Panc1 (cell line): ENCODE results near the gene VPS18. TPM values are rescaled to one million over a fixed set of nuclear protein-coding genes. Genes with fewer than 3 reads are reported as not detected.
A peak's percentile ranks its signal among the peaks of the same experiment; 100 is the strongest.

Source experiments
- ATAC-seq: fragments of 200-7000 bp; cut with Tn5 transposase; 2 replicates; pipeline ENCODE4 v1.9.1; 2020; ENCODE audit warnings: mild to moderate bottlenecking, moderate library complexity
- Bru-seq: library from RNA; stranded (reverse); fragments of 400-500 nt; gene quantifications from one replicate; lab custom pipeline; 2021; lab: Mats Ljungman, UMichigan
- BruChase-seq, 2 experiments: library from RNA; stranded (reverse); fragments of 400-500 nt; gene quantifications; one replicate each; lab custom pipeline; 2021; lab: Mats Ljungman, UMichigan
- BruUV-seq: library from RNA; stranded (reverse); fragments of 400-500 nt; replicated peaks from 2 replicates; lab custom pipeline; 2021; lab: Mats Ljungman, UMichigan
- CTCF ChIA-PET: fragments of 300-600 bp; sonication (Branson Sonifier 250); formaldehyde crosslinking; loops from one replicate; lab custom pipeline; 2022; ENCODE audit warnings: antibody characterized with exemption; lab: Charles Lee
- POLR2A ChIA-PET: fragments of 300-600 bp; sonication (Branson Sonifier 250); formaldehyde crosslinking; loops from one replicate; lab custom pipeline; 2022; ENCODE audit warnings: antibody characterized with exemption; lab: Charles Lee
- DNase-seq: peaks from one replicate; pipeline ENCODE4 v3.0.0-alpha.2; 2010; ENCODE audit warnings: low read depth, low spot score
- H3K27ac ChIP-seq: 2 replicates; pipeline ENCODE4 v1.5.1; 2011; ENCODE audit warnings: mild to moderate bottlenecking, low read length, inconsistent platforms
- H3K27me3 ChIP-seq: fragments of 200-500 bp; sonication (Bioruptor generic); 2 replicates; pipeline ENCODE4 v1.6.0; 2014; ENCODE audit warnings: low read length, inconsistent platforms; ENCODE audit not compliant: control insufficient read depth, insufficient read depth
- H3K36me3 ChIP-seq: fragments of 200-500 bp; sonication (Bioruptor generic); 2 replicates; pipeline ENCODE4 v1.5.1; 2014; ENCODE audit warnings: inconsistent platforms, mild to moderate bottlenecking, low read length, moderate library complexity; ENCODE audit not compliant: control insufficient read depth, insufficient read depth
- H3K4me1 ChIP-seq: 2 replicates; pipeline ENCODE4 v1.5.1; 2011; ENCODE audit warnings: inconsistent platforms, mild to moderate bottlenecking, low read length, moderate library complexity; ENCODE audit not compliant: control insufficient read depth, insufficient read depth
- H3K4me3 ChIP-seq, 2 experiments: 2 replicates each; pipeline ENCODE4 v1.5.1; 2011 to 2012; ENCODE audit warnings: low read depth in 2 of 2, low read length in 2 of 2, mild to moderate bottlenecking in 2 of 2, inconsistent platforms in 1 of 2, moderate library complexity in 1 of 2
- H3K9me3 ChIP-seq: fragments of 200-500 bp; sonication (Bioruptor generic); 2 replicates; pipeline ENCODE4 v1.5.1; 2014; ENCODE audit warnings: low read depth, mild to moderate bottlenecking, inconsistent platforms, low read length, moderate library complexity; ENCODE audit not compliant: control insufficient read depth, insufficient read depth
- CTCF ChIP-seq: fragments of 450-650 bp; IDR thresholded peaks from 2 replicates; pipeline ENCODE4 v1.5.1; 2017; ENCODE audit warnings: mild to moderate bottlenecking
- POLR2AphosphoS5 ChIP-seq: IDR thresholded peaks from 2 replicates; pipeline ENCODE4 v1.6.1; 2012; ENCODE audit warnings: mild to moderate bottlenecking, low read depth, low read length, moderate library complexity
- REST ChIP-seq, 2 experiments: IDR thresholded peaks; 2 replicates each; pipeline ENCODE4 v1.6.1; 2011 to 2012; ENCODE audit warnings: low read depth in 2 of 2, control low read depth in 1 of 2, low read length in 1 of 2, mild to moderate bottlenecking in 1 of 2, moderate library complexity in 1 of 2; ENCODE audit not compliant: insufficient read depth in 1 of 2
- SIN3A ChIP-seq: IDR thresholded peaks from 2 replicates; pipeline ENCODE4 v1.6.1; 2012; ENCODE audit warnings: low read depth, mild to moderate bottlenecking, low read length, moderate library complexity, borderline replicate concordance; ENCODE audit not compliant: insufficient read depth
- TCF7L2 ChIP-seq: IDR thresholded peaks from 2 replicates; pipeline ENCODE4 v1.6.1; 2011; ENCODE audit warnings: mild to moderate bottlenecking, low read depth, low read length, inconsistent platforms
- in situ Hi-C: cut with HindIII; loops from 2 replicates; pipeline ENCODE4 v1.10.0; 2016; ENCODE audit warnings: low sequenced_read_pairs, low pct_unique_long_range_greater_than_20kb
- intact Hi-C: fragments of 100-400 bp; cut with micrococcal nuclease; formaldehyde crosslinking; loops from one replicate; pipeline ENCODE4 v1.10.0; 2022; ENCODE audit not compliant: unreplicated experiment
- long read RNA-seq: library from polyadenylated mRNA; unstranded; transcript quantifications from one replicate; pipeline ENCODE4 v2.0.0, GENCODE V29; 2021; ENCODE audit not compliant: unreplicated experiment
- polyA plus RNA-seq: library from polyadenylated mRNA; unstranded; fragments of >200 nt; gene quantifications from one replicate; pipeline ENCODE4 v1.2.1, GENCODE V29; 2012; ENCODE audit warnings: missing spikeins; ENCODE audit not compliant: insufficient read length
- total RNA-seq: library from RNA; stranded (reverse); gene quantifications from one replicate; pipeline ENCODE4 v1.2.1, GENCODE V29; 2021; ENCODE audit not compliant: unreplicated experiment

VPS18 gene
- total RNA-seq (46.7 TPM), Bru-seq, nascent RNA (percentile 75 among the genes with signal in this experiment), BruChase-seq, experiment 1, labeled RNA remaining after a 2-hour chase (percentile 93 among the genes with signal in this experiment), BruChase-seq, experiment 2, labeled RNA remaining after a 6-hour chase (percentile 78 among the genes with signal in this experiment)
- 43.1 TPM for polyA plus RNA-seq
- long read RNA-seq, transcript VPS18-201 (5 exons, 3,895 nt), result major isoform, 40 of 108 reads
- long read RNA-seq, partial matches to known transcripts, result 50 of 108 reads
- long read RNA-seq, other reads (novel, unspliced or antisense), result 16 of 108 reads

- DNase-seq (peak; percentile 82), ATAC-seq (peak; percentile 97)
- Histone ChIP-seq H3K27me3 (no peaks in the 10 kb centered on the region), H3K27ac (peak within 1 kb of the TSS; percentile 90), H3K9me3 (no peaks in the 10 kb centered on the region), H3K4me3 (peak within 1 kb of the TSS; percentile 94 to 97), H3K36me3 (peaks cover 5% of the 10 kb centered on the region), H3K4me1 (peaks cover 9% of the 10 kb centered on the region)
- intact Hi-C loops (loop anchor here (2.0 kb wide), 1 partner anchor 35 kb away; no protein-coding TSS in a partner anchor), in situ Hi-C loops (no loop called here)
- ChIA-PET CTCF (interaction anchor here (0.6 to 2.7 kb wide), 8 partner anchors 9 to 155 kb away, joined by 3 to 65 read pairs (median 6); partner anchors contain the start of gene RHOV), POLR2A (interaction anchor here (0.6 to 0.8 kb wide), 2 partner anchors 36 to 322 kb away, joined by 5 to 17 read pairs; no protein-coding TSS in a partner anchor)
- no TSS peak for BruUV-seq
- TF ChIP-seq CTCF (peak; percentile 97), SIN3A (peak; percentile 95; the same call in 1 of the 2 replicates), POLR2AphosphoS5 (peak; percentile 77), REST (IDR thresholded peaks at IDR 0.05; ENCODE audit: insufficient read depth in 1 of 2, low read depth in 2 of 2, low read length in 1 of 2) (0 out of 4 replicates have a peak, but pooled peaks of 1 of the 2 experiments have one; percentile 50), TCF7L2 (no peak)
These were observed at the start of gene VPS18 for GRCh38 chr15:40893733-40894680. Gene VPS18, plus strand, starts transcription at chr15:40894450. Its CDS starts 319 bp downstream, at chr15:40894769.

GRCh38 chr15:40844696-40845030, 49.6 kb upstream of the VPS18 start:
- H3K27ac ChIP-seq, result no peak overlapping the region

More at GRCh38 chr15:40844696-40845030, 49.6 kb upstream of the VPS18 start:
- POLR2A ChIA-PET, result no interaction called here
- in situ Hi-C loops, result no loop called here
- H3K4me3 ChIP-seq, result peak overlapping the region; percentile 43 to 53
- DNase-seq (no peak), ATAC-seq (no peak; the same call in 1 of the 2 replicates)
- H3K27me3 ChIP-seq, result peaks cover 5% of the 10 kb centered on the region; the same call in 1 of the 2 replicates
- TF ChIP-seq REST (IDR thresholded peaks at IDR 0.05; ENCODE audit: insufficient read depth in 1 of 2, low read depth in 2 of 2, low read length in 1 of 2) (no peak), TCF7L2 (no peak), SIN3A (no peak)
- H3K4me1 ChIP-seq, result peaks cover 3% of the 10 kb centered on the region; the same call in 1 of the 2 replicates
- H3K9me3 ChIP-seq, result no peaks in the 10 kb centered on the region
- no TSS peak for BruUV-seq
- intact Hi-C loops, result no loop called here
- peaks cover 2% of the 10 kb centered on the region; the same call in 1 of the 2 replicates for H3K36me3 ChIP-seq
- CTCF ChIA-PET, result interaction anchor here (1.1 kb wide), 1 partner anchor 14 kb away, joined by 3 read pairs; no protein-coding TSS in a partner anchor
